GM18868 (cell line): ENCODE measurements around the gene MAP2K6.
A peak's percentile ranks its signal among the peaks of the same experiment; 100 is the strongest.

ENCODE experiments used
- ATAC-seq: cut with Tn5 transposase; IDR thresholded peaks from one replicate; pipeline ENCODE4 v1.9.1; 2021; ENCODE audit warnings: mild to moderate bottlenecking, moderate library complexity; ENCODE audit not compliant: unreplicated experiment

The MAP2K6 gene

DNA sequence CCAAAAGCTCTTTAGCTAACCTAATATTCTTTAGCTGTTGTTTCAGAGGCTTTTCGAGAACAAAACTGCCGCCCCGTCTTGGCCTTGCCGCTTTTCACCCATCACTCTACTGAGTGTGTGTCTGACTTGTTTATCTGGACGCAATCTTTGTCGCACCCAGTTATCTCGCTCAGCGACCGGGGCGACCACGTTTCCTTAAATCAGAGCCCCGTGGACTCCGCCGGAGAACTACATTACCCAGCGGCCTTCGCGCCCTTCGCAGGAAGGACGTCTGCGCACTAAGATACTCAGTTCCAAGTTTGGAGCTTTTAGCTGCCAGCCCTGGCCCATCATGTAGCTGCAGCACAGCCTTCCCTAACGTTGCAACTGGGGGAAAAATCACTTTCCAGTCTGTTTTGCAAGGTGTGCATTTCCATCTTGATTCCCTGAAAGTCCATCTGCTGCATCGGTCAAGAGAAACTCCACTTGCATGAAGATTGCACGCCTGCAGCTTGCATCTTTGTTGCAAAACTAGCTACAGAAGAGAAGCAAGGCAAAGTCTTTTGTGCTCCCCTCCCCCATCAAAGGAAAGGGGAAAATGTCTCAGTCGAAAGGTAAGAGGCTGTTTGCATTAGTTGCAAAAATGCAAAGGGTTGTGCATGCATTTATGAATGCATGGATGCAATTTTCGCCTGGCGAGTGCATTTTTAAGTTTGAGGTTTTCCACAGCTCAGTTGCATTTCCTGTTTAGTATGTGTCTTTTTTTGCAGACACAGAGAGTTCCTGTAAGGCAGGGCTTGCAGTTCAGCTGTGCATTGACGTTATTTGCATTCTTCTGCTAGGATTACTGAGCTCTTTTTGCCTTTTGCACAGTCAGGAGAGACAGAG, at the start of gene MAP2K6:
MAP2K6 (plus strand) TSS at position 290 of the 867 bp plus-strand sequence; CDS start at position 578, 288 bp downstream.
- ATAC-seq, result peak; percentile 94

DNA sequence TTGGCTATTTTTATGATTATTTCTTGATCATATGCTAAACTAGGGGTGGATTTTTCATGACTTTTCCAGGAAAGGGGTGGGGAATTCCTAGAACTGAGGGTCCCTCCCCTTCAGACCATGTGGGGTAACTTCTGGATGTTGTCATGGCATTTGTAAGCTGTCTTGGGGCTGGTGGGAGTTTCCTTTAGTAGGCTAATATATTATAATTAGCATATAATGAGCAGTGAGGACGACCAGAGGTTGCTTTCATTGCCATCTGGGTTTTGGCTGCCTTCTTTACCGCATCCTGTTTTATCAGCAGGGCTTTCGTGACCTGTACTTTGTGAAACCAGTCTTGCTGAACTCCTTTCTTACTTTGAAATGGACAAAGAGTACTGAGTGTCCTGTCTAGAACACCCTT, 47.2 kb upstream of the MAP2K6 start:
- peak; percentile 94 for ATAC-seq

DNA sequence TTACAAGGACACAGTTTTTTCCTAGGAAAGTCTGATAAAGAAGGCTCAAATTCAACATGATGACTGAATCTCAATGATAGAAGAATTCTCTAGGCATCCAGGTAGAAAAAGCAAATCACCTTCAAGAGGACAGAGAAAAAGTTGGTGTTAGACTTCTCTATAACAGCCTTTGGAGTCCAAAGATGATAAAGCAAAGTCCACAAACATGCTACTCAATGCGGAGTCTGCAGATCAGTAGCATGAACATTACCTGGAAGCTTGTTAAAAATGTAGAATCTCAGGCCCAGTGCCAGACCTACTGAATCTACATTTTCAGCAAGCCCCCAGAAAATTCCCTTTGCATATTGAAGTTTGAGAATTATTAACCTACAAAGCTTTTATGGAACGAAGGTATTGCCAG, 41.4 kb upstream of the MAP2K6 start:
- ATAC-seq, result no peak

DNA sequence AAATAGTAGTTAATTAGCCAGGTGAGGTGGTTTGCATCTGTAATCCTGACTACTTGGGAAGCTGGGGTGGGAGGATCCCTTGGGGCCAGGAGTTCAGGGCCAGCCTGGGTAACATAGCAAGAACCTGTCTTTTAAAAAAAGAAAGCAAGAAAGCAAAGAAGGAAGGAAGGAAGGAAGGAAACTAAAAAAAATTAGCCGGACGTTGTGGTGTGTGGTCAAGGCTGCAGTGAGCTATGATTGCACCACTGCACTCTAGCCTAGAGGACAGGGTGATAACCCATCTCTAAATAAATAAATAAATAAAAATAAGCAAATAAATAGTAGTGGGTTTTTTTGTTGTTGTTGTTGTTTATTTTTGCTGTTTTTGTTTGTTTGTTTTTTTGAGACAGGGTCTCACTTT, 39.3 kb upstream of the MAP2K6 start:
- ATAC-seq, result peak; percentile 38

DNA sequence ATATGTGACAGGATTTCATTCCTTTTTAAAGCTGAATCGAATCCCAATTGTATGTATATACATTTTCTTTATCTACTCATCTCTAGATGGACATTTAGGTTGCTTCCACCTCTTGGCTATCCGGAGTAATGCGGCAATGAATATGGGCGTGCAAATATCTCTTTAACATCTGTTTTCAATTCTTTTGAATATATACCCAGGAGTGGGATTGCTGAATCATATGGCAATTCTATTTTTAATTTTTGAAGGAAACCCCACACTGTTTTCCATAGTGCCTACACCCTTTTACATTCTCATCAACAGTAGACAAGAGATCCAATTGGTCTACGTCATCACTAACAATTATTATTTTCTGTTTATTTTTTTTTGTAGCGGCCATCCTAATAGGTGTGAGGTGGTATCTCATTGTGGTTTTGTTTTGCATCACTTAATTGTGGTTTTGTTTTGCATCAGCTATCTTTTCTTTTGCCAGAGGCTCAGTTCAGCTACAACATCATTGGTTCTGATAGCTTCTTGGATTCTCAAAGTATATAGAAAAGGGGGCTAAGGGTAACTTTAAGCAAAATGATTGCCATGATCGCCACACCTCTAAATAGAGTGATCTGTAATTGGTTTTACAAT, 25.6 kb upstream of the MAP2K6 start:
- ATAC-seq, result no peak

DNA sequence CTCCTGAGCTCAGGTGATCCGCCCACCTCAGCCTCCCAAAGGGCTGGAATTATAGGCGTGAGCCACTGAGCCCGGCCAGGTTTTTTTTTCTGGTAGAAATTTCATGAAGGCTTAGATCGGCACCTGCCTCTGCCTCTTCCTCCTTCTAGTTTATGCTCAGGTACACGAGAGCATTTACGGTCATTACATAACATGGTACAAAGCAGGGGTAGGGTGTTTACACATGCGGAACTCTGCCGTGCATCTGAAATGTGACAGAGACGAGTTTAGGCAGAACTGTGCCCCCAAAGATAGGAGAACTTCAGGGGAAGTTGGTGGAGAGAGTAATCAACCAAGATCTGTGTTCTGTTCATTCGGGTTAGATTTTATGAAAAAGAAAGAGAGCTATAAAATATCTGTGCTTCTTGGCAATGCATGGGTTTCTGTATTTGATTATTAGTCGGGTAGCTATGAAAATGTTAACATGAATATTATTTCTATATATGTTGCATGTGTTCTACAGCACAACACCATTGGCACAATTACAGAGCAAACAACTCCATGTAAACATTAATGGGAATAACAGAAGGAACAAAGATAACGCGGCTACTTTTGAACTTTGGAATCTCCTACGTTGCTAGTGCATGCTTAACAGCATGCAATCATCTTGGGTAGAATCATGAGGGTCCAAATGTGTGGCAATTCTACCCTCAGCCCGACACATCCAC, 23.5 kb upstream of the MAP2K6 start:
- ATAC-seq, result no peak

DNA sequence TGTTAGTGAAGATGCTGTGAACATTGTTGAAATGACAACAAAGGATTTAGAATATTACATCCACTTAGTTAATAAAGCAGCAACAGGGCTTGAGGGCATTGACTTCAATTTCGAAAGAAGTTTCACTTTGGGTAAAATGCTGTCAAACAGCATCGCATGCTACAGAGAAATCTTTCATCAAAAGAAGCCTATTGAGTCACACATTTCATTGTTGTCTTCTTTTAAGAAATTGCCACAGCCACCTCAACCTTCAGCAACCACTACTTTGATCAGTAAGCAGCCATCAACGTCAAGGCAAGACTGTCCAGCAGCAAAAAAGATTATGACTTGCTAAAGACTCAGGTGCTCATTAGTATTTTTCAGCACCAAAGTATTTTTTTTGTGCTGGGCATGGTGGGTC, 13.2 kb upstream of the MAP2K6 start:
- ATAC-seq, result no peak

DNA sequence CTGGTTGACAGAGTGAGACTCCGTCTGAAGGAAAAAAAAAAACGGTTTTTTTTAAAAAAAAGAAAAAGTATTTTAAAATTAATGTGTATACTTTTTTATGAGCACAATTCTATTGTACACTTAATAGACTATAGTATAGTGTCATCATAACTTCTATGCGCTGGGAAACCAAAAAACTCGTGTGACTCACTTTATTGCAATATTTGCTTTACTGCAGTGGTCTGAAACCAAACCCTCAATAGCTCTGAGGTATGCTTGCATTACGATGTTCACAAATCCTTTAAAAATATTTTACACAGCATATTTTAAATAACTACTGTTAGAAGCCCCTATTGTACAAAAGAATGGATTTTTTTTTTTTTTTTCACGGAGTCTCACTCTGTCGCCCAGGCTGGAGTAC, 12.4 kb upstream of the MAP2K6 start:
- no peak for ATAC-seq

DNA sequence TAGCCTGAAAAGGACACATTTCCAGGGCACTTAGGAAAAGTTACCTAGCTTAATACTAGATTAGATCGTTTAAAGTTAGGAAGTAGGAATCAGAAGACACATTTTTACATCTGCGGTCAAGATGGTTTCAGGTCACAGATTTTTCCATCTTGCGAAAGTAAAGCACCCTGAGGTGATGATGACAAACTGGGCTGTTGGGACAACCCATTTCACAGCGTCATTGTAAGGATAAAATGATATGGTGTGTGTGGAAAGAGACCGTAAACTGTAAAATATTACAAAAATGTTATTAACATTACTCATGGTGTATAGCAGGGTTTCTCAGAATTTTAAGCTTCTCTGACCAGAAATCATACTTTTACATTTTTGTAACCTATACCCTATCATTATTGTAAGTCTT, 10.1 kb upstream of the MAP2K6 start:
- ATAC-seq, result no peak

DNA sequence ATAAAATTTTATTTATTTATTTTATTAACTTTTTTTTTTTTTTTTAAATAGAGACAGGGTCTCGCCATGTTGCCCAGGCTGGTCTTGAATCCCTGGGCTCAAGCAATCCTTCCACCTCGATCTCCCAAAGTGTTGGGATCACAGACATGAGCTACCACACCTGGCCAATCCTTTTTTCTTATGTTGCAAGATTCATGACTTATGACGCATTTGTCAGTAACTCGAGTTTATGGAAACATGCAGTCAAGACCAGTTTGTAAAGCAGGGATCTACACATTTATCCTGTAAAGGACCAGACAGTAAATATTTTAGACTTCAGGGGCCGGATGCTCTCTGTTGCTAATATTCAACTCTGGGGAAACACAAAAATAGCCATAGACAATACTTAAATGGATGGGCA, 9.4 kb upstream of the MAP2K6 start:
- no peak for ATAC-seq

DNA sequence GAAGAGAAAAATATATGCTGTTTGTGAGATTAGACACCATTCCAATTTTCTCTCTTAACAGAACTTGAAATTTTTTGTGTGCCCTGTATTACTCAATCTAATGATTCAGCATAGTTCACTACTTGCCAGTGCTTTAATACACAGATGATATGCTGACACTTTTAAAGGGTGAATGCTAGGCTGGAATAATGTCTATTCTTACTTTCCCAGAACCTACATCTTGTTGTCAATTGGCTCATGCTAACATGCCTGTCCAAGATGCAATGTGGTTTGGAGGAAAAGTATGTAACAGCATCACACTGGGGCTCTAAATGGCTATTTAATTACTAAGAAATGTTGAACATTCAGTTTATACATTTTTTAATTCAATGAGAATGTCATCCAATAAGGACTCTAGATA, 7.6 kb upstream of the MAP2K6 start:
- no peak for ATAC-seq

DNA sequence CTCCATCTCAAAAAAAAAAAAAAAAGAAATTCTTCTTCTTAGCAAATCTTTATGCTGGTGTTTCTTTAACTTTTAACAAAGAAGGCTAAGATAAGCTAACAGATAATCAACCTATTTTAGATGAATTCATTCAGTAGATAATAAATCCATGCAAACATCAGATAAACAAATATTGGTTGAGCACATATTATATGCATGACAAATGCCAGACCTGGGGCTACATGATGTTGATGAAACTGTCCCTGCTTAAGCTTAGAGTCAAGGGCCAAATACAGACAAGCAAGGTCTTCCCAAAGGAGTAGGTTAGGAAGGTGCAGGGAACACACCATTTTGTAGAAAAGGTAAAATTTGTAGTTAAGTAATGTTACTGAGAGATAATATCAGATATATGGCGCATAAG, 6.7 kb upstream of the MAP2K6 start:
- no peak for ATAC-seq

DNA sequence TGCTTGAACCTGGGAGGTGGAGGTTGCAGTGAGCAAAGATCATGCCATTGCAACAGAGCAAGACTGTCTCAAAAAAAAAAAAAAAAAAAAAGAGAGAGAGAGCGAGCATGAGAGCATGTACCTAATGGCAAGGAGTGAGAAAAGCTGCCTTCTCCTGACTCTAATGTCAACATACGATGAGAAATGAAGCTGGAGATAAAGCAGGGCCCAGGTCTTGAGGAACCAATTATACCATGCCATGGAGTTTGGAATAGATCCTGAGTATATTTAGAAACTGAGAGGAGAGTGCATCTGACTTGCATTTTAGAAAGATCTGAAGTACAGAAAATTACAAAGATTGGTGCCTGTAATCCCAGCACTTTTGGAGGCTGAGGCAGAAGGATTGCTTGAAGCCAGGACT, 3.8 kb upstream of the MAP2K6 start:
- no peak for ATAC-seq

DNA sequence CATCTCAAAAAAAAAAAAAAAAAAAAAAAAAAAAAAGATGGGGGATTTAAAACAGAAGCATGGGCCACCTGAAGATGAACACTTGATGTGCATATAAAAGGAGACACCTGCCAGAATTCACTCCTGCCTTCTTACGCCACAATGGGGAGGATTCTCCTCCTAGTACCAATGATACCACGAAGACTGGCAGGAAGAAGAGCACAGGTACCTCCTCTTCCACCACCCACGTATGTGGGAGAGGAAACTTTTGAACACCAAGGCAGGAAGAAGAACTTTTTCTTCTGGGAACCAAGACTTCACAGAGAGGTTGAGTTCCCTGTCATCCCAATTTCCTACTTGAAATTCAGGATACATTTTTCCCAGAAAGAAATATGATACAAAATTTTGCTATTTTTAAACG, 2.7 kb upstream of the MAP2K6 start:
- no peak for ATAC-seq

DNA sequence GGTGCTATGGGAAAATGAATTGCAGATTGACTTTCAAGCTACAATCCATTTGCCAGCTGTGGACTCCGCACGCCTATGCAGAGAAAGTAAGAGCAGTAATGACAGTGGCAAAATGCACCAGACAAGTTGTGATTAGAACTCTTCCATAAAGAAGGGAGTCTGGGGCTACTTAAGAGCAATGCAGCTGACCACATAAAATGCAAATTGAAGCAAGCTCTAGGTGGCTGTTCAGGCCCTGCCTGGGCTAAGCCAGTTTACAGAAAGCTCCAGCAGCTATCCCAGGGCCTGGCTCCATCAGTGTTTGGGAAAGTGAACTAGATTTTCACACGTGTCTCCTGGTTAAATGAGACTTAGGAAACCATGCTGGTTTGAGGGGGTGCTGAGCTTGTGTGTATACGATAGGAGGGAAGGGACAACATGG, 2.2 kb upstream of the MAP2K6 start:
- ATAC-seq, result no peak

DNA sequence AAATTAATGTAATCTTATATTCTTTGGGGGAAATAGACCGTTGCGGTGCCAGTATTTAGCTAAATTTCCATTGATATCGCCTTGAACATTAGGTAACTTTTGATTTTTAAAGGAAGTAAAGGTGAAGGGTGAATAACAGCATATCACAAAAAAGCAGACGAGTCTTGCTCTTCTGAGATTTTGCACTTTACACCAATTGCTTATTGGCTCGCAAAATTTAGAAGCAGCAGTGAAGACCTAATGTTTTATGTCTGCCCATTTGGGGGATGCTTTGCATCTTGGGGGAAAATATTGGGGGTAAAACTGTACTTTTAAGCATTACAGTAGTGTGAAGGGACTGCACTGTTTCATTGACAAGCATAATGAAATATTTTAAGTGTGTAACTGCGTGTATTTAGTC, 934 bp downstream of the MAP2K6 start:
- no peak for ATAC-seq

DNA sequence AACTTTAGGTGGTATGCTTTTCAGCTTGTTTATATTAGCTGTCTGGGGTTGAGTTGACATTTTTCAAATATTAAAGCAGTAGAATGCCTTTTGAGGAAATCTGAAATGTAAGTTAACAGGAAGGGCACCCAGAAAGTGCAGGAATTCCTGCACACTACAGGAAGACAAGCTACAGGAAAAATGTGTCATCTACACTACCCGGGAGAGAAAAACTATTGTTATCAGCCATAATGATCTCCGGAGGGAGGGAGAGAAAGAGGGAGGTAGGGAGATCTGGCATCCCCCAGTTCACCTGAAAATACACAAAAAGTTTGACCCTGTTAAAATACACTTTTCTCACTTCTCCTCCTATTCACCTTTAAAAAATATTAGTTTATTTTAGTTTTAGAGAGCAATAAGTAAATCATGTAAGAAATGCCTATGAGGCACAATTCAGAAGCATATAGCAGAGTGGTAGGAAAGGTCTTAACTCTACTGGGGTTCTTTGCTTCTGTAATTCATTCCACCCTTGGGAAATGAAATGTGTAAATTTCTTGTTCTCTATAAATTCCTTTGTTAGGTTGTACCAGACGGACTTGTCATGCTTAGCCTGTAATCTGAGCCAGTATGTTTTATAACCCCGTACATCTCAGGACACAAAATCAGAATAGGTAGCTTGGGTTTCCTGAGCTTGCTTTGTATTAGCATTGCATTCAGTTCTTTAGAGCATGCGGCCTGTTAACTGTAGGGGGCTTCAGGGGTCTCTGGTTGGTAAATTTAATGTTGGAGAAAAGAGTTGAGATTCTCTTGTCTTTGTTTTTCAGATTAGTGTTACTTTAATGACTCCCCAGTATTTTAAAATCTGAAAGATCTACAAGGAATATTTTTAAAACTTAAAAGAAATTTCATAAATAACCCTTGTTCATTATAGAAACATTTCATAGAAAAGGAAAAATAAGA, 3.3 kb downstream of the MAP2K6 start:
- ATAC-seq, result no peak

DNA sequence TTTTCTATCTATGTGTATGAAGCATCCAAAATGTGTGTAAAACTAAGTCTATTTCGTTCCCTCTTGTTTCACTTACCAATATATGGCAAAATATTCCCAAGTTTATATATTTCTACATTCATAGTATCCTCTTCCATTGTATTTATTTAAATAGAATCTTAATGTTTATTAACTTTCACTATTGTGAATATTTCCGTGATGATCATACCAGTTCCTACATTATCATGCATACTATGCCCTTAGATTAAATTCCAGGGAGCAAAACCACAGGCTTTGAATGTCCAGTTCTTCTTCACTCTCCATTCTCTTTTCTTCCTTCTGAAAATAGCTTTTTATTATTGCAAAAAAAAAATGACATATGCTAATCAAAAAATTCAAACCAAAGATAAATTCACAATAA, 4.0 kb downstream of the MAP2K6 start:
- ATAC-seq, result no peak

DNA sequence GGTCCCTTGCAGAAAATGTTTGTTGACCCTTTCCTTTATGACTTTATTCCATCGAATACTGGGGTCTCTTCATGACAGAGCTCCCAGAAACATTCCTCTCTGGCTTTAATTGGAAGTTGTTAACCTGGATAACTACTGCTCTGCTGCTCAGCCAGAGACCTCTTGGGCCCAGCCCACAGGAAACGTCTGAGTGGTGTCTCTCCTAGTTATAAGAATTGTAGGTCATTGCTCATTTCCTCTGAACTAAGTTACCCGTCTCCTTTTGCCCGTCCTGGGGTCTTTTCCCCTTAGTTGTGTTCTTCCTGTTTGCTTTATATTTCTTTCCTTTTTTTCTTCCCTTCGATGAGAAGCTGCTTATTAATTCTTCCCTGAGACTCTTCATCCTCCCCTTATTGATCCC, 9.0 kb downstream of the MAP2K6 start:
- no peak for ATAC-seq

DNA sequence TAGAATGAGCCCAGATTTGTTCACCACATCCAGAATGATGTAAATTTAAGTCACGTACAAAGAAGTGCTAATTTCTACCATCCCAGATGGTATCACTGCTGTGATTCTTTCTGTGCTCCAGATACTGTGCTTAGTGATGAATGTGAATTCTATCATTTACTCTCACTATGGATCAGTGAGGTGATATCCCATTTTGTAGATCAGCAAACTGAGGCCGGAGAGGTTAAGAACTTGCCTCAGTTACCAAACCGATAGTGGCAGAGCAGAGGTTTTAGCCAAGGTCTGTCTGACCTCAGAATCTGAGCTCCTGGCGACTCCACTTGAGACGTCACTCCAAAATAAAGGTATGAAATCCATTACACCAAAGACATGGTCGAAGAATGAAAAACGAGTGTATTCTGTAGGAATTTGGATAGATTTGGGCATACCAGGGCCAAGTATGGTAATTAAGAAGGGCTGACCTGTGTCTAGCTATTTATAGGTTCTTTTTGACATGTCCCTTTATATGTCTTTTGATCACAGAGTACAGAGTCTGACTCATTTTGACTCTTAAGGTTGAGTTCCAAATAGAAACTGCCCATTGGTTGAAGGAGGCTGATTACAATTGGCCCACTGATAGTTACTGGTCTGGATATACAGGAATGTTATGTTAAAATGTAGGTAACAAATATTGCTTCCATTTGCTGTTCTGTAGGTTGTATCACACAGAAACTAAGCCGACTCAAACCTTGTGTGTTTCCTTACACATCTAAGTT, 10.0 kb downstream of the MAP2K6 start:
- no peak for ATAC-seq
